HG03558 (cell line): Measurements from ENCODE around the gene FOXJ3.

Experiments
- ATAC-seq: cut with Tn5 transposase; IDR thresholded peaks from one replicate; pipeline ENCODE4 v1.9.1; 2021; ENCODE audit warnings: moderate number of reproducible peaks; ENCODE audit not compliant: unreplicated experiment; ENCODE audit errors: extremely low read depth

The FOXJ3 gene

DNA sequence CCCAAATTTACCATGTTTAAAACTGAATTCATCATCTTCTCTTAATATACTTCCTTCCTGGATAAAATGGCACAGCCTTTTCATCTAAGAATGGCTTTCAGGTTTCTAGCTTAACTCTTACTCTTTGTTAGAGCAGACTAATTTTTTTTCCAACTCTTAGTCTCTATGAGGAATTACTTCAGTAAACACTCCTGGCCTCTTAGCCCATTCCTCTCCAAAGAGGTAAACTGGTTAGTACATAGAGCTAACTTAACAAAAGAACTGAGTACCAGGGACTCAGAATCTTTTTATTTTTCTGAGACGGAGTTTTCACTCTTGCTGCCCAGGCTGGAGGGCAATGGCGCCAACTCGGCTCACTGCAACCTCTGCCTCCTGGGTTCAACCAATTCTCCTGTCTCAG lies 21.1 kb downstream of the FOXJ3 start:
- ATAC-seq = no peak

DNA sequence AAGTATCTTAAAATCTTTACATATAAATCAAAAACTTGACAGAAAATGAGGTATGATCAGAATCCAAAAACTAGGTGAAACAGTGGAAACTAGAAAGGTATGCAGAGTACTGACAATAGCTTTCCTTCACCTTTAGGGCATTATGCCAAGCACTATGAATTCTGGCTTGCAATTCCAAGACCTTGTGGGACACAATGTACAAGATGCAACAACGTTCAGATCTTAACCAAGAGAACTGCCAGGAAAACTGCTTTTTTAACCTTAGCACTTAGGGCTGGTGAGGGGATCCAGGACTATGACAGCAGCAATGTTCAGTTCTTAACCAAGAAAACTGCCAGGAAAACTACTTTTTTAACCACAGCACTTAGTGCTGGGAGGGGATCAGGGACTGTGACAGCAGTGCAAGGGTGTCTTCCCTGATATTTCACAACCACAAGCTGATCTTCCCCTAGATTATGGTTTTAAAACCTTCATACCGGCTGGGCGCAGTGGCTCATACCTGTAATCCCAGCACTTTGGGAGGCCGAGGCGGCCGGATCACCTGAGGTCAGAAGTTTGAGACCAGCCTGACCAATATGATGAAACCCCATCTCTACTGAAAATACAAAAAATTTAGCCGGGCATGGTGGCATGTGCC lies 22.3 kb downstream of the FOXJ3 start:
- ATAC-seq = no peak

DNA sequence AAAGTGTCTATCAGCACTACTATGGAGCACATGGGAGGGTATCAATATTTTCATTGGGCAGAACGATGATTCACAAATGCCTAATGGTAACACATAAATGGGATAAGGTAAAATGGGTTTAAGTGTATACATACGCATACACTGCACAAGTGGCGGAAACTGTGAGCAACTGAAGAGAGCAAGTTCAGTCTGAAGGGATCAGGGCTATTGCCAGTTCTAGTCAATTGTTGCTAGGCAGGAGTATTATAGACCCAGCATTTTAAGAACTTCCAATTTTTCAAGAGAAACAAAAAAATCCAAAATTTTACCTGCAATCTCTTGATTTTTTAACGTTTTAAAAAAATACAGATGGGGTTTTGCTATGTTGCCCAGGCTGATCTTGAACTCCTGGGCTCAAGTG lies 23.1 kb downstream of the FOXJ3 start:
- ATAC-seq = no peak

DNA sequence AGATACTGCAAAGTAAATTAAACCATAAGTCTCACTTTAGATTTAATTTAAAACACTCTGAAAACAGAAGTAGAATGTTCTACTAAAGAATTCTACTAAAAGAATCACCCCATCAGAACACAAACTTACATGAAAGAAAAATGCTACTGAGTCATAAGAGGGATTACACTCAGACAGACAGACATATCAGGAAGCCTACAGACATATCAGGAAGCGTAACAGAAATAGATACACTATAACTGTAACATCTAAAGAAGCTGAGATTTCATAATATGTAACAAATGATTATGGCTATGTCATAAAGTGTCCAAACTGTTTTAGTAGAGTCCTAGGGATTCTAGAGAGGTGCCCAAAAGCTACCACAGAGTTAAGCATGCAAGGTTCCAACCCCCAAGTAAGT lies 23.9 kb downstream of the FOXJ3 start:
- ATAC-seq = no peak

DNA sequence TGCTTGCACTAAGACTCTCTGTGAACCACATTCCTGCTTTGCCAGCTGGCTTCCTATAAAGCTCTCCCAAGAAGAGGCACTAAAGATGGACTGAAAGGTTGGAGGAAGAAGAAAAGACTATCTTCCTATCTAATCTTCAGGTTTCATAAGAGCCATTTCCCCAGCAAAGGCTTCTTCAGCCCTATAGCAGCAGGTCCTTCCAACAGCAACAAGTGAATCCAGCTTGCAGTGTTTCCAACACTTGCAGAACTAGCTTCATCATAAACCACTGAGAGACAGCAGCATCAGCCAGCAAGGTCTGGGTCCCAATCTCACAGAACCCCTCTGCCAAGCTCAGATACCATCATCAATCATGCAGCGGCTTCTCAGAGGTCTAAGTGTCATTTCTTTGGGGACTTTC lies 28.1 kb downstream of the FOXJ3 start:
- ATAC-seq = no peak

DNA sequence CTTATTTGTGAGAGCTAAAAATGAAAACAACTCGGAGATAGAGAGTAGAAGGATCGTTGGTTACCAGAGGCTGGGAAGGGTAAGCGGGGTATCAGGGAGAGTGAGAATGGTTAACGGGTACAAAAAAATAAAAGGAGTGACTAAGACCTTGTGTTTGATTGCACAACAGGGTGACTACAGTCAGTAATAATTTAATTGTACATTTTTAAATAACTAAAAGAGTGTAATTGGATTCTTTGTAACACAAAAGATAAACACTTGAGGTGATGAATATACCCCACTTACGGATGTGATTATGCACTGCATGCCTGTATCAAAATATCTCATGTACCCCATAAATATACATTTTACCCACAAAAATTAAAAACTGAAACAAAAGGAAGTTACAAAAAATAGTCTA lies 29.4 kb downstream of the FOXJ3 start:
- ATAC-seq = no peak

DNA sequence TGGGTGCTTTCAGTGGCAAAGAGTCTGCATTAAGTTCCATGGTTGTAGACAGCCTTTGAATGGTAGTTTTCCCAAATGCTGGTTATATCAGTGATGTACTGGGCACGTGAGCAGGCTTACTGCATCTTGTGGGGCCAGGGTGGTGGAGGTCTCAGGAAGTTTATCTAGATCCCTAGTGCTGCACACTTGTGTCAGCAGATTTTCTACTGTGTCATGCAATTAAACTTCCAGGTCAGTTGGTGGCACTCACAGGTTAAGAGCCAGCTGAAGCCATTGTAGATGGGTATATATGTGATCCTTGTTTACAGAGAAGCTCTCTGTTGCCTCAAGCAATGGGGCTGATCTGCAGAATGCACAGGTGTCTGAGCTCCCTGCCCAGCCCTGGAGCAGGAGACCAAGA lies 33.0 kb downstream of the FOXJ3 start:
- no peak for ATAC-seq

- ATAC-seq = no peak
These were observed 36.5 kb downstream of the FOXJ3 start for GRCh38 chr1:42298520-42298919.

DNA sequence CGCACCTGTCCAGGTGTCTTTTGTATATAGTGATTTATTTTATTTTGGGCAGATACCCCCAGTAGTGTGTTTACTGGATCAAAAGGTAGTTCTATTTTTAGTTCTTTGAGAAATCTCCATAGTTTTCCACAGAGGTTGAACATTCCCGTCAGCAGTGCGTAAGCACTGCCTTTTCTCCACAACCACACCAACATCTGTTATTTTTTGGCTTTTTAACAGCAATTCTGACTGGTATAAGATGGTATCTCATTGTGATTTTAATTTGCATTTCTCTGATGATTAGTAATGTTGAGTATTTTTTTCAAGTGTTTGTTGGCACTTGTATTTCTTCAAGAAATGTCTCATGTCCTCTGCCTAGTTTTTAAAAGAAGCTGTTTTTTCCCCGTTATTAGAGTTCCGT lies 39.2 kb downstream of the FOXJ3 start:
- no peak for ATAC-seq

GRCh38 chr1:42290130-42290529 lies 44.9 kb downstream of the FOXJ3 start:
- ATAC-seq = no peak

- ATAC-seq = no peak
These were observed 46.6 kb downstream of the FOXJ3 start for GRCh38 chr1:42288311-42288985.

GRCh38 chr1:42282867-42283583 lies 52.0 kb downstream of the FOXJ3 start:
- ATAC-seq = no peak

DNA sequence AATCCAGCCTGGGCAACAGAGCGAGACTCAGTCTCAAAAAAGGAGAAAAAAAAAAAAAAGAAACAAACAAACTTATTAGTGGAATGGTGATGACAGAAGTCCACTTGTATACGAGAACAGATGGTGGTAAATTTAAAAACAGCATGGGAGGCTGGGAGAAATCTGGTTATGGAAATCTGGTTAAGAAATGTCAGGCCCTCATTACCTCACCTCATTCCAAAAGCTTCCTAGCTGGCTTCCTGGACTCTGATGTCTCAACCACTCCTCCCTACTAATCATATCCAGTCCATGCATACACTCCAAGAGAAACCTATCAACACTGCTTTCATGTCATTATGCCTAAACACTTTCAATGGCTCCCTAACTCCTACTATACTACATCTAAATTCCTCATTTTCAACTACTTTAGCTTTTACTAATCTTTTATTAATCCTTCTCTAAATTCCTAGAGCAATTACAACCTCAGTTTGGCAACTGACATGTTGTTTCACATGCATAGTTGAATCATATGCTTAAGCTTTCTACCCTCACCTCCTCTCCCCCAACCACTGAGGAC lies 52.9 kb downstream of the FOXJ3 start:
- ATAC-seq = no peak

DNA sequence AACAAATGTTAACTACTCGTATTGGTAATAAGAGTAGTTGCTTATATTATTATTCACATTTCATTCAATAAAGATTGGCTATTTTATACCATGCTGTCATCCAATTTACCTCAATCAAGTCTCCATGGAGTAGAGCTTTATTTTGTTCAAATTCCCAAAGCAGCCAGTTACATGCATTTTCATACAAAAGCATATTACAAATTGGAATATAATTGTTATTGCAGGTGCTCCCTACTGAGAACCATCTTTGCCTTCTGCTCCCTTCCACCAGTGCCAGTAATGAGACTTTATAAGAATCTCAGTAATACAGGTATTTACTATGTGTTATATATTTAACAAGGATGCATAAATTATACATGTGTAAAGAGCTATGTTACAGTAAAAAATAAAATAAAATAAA lies 54.2 kb downstream of the FOXJ3 start:
- no peak for ATAC-seq

DNA sequence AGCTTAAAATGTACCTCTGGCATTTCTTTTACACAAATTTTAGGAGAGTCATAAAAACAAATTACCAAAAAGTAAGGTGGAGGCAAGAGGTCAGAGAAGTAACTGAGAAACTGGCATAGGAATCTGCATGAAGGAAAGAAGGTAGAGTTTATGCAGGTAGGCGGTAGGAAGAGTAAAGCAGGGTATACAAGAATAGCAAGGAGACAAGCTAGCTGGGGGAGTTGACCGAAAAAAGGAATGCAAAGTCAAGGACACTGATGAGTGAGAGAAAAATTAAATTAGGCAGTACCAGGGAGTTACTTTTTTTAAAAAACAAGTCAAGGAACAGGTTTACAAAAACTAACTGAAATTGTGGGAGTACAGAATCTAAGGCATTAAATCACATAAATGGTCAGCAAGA lies 56.0 kb downstream of the FOXJ3 start:
- ATAC-seq = no peak

DNA sequence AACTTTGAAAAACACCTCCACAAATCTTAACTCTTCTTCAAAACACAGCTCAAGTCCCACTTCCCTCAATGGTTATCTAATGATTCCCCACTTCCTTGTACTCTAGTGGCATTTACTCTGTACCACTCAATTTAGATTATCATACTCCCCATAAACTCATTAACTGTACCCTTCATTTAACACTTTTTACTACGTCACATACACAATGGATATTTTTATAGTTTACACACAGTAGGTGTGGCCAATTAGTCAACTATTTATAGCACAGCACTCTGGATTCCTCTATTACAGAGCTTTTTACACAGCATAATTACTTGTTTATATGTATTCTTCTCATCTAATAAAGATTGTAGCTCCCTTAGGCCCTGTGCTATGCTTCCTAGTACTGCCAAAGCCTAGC lies 62.1 kb downstream of the FOXJ3 start:
- ATAC-seq = no peak

DNA sequence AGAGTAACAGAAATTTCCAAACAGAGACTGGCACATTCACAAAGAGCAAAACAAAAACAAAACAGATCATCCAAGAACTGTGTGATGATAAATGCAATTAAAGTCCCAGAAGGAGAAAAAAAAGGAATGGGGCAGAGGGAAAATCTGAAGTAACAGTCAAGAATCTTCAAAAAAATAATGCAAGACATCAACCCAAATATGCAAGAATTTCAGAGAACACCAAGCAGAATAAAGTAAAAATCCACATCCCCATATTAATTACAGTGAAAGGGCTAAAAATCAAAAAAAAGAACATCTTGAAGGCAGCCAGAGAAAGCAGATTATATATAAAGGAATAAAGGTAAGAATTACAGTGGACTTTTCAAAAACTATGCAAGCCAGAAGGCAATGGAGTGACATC lies 67.1 kb downstream of the FOXJ3 start:
- no peak for ATAC-seq

- no peak for ATAC-seq
These were observed 68.5 kb downstream of the FOXJ3 start for GRCh38 chr1:42266253-42267135.

DNA sequence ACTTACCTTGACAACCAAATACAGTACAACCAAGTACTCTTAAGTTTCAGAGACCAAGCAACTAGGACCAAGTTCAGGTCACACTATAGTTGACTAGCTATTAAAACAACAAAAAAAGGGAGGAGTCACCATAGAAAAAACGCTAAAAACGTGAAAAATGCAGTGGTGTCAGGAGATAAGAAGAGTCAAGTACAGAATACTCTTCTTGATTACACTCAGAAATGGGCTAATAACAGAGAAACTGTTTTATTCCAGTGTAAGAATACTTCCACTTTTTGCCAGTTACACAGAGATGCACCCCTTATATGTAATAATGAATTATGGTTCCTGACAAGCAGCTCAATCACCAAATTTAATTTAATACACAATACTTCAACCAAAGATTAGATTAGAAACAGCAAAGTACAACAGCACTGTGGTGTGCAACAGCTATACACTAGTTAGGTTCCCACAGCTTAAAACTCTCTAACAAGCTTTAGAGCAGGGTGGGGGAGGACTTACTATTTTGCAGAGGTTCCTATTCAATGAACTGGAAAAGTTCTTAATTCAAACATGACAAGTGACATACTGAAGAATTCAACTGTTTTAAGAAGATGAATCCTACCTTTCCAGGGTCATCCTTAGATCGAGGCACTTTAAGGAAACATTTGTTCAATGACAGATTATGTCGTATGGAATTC lies 70.4 kb downstream of the FOXJ3 start:
- ATAC-seq = no peak

DNA sequence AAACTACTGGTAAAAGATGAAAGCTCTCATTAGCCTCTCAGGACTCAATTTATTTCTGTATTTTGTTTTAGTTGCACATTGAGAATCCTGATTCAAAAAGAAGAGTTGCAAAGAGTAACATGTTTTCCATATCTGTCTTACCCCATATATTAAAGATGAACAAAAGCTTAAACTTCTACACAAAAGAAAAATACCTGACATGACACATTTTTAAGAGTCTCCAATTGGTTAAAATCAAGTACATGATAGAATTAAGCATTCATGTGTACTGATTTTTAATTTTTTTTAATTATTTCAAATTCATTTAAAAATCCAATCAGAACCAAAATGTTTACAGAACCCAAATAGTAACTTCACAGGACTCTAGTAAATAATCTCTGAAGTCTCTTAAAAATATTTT lies 72.0 kb downstream of the FOXJ3 start:
- no peak for ATAC-seq
